Measurements from ENCODE around the gene LPP. TPM values are rescaled to one million over a fixed set of nuclear protein-coding genes. Genes with fewer than 3 reads are reported as not detected.

LPP gene
- total and polyA plus RNA-seq, 2 of the 4 experiments (the other 2 are of a cell fraction), result 16.0 to 130 TPM

DNA sequence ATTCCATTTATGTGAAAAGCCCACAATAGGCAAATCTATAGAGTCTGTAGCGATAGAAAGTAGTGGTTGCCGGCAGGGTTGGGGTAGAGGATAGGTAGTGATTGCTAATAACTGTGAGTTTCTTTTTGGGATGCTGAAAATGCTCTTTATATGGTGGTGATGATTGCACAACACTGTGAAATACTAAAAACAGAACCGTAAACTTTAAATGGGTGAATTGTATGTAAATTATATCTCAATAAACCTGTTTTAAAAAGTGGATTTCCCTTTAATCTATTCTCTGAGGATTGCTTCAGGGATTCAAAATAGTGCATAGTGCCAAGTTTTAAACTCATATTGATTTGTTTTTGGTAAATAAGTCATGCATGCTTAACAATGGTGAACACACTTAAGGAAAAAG is 140.2 kb downstream of the LPP start:
- H3K27me3 ChIP-seq (ENCODE audit: control insufficient read depth, insufficient read depth, low read length), result no peaks in the 10 kb centered on the region
- H4K91ac ChIP-seq (ENCODE audit: insufficient read depth, low read depth, low read length), result no peak overlapping the region
- ATAC-seq (ENCODE audit: low read depth), result no peak
- H3K4me2 ChIP-seq (ENCODE audit: low read depth, low read length), result peak overlapping the region; percentile 85; the same call in 1 of the 2 replicates
- CTCF ChIA-PET, result interaction anchor here (1.4 kb wide), 1 partner anchor 27 kb away, joined by 3 read pairs; no protein-coding TSS in a partner anchor
- TF ChIP-seq MAFK (IDR thresholded peaks at IDR 0.05; ENCODE audit: low read depth, low read length), result no peak
- no peak for TF ChIP-seq CHD1 (IDR thresholded peaks at IDR 0.05; ENCODE audit: low read depth, low read length)
- peak; percentile 96 for TF ChIP-seq CEBPB (IDR thresholded peaks at IDR 0.05; ENCODE audit: low read depth, low read length)
- TF ChIP-seq MAZ (IDR thresholded peaks at IDR 0.05; ENCODE audit: borderline replicate concordance, low read depth, low read length), result no peak
- no peak for TF ChIP-seq RAD21 (IDR thresholded peaks at IDR 0.05; ENCODE audit: low read length)
- no peak for TF ChIP-seq MXI1 (IDR thresholded peaks at IDR 0.05; ENCODE audit: borderline replicate concordance, low read depth, low read length)
- no peak for TF ChIP-seq POLR2A (IDR thresholded peaks at IDR 0.05; ENCODE audit: low read depth, low read length)
- no peaks in the 10 kb centered on the region for H3K9me3 ChIP-seq (ENCODE audit: control insufficient read depth, insufficient read depth, low read length)
- no peak overlapping the region for H2AFZ ChIP-seq (replicated peaks; ENCODE audit: low read length, poor library complexity)
- H3K4me3 ChIP-seq (ENCODE audit: insufficient read depth, low read depth, low read length), result no peak overlapping the region
- 0 out of 2 replicates have a peak overlapping the region, but pooled peaks have one; percentile 30 for H2AK5ac ChIP-seq (ENCODE audit: low read depth, low read length)
- H2BK5ac ChIP-seq (ENCODE audit: low read depth, low read length, poor library complexity, severe bottlenecking), result peak overlapping the region; percentile 92
- peaks cover 34% of the 10 kb centered on the region for H3K9me1 ChIP-seq (ENCODE audit: insufficient read depth, low read length)
- peak overlapping the region; percentile 24; the same call in 1 of the 2 replicates for H3K4ac ChIP-seq (ENCODE audit: low read depth, low read length)
- no CpG with 5 or more reads among the region's 3 CpGs for WGBS, 2 experiments (ENCODE audit: extremely low coverage in 2 of 2, insufficient read length in 1 of 2)
- no peak overlapping the region for H3K18ac ChIP-seq (ENCODE audit: low read depth, low read length)
- H4K20me1 ChIP-seq (ENCODE audit: insufficient read depth, low read length), result peaks cover 42% of the 10 kb centered on the region
- H3K27ac ChIP-seq (ENCODE audit: insufficient read depth, low read length), result no peak overlapping the region
- H4K5ac ChIP-seq (ENCODE audit: low read depth, low read length), result no peak overlapping the region
- no peak overlapping the region for H2BK15ac ChIP-seq (ENCODE audit: low read depth, low read length)
- H2BK120ac ChIP-seq (ENCODE audit: low read depth, low read length), result no peak overlapping the region
- no peak overlapping the region for H3K9ac ChIP-seq (ENCODE audit: low read depth, low read length)
- in situ Hi-C loops (cut with MboI; ENCODE audit: low sequenced_read_pairs) (no loop called here), intact Hi-C loops (cut with micrococcal nuclease) (no loop called here), dilution Hi-C loops (cut with HindIII; ENCODE audit: low sequenced_read_pairs, unreplicated experiment) (no loop called here)
- peaks cover 6% of the 10 kb centered on the region for H3K36me3 ChIP-seq (ENCODE audit: control insufficient read depth, insufficient read depth, low read length)
- POLR2A ChIA-PET (ENCODE audit: unreplicated experiment), result no interaction called here
- H4K8ac ChIP-seq (ENCODE audit: low read depth in 2 of 2, low read length in 2 of 2), result no peak overlapping the region; a peak in 1 of 4 replicates
- no TSS peak for BruUV-seq (replicated peaks)
- H3K56ac ChIP-seq (ENCODE audit: extremely low read depth, insufficient read depth, low read length), result no peak overlapping the region
- DNase-seq, result no peak
- peaks cover 27% of the 10 kb centered on the region for H3K4me1 ChIP-seq (ENCODE audit: control insufficient read depth, insufficient read depth, low read length)
- H3K79me1 ChIP-seq (ENCODE audit: low read depth in 1 of 2, low read length in 2 of 2), result peaks cover 50 to 72% of the 10 kb centered on the region in 2 experiments
- H3K23ac ChIP-seq (ENCODE audit: low read depth, low read length), result peak overlapping the region; percentile 48; the same call in 1 of the 2 replicates
- no peak overlapping the region for H2BK20ac ChIP-seq (ENCODE audit: low read depth, low read length)
- H2AK9ac ChIP-seq (replicated peaks; ENCODE audit: low read depth, low read length, poor library complexity), result no peak overlapping the region
- H3K14ac ChIP-seq (replicated peaks; ENCODE audit: low read depth, low read length), result no peak overlapping the region
